ENCODE measurements around the gene CHCHD4.

The CHCHD4 gene

GRCh38 chr3:14150491-14151230 is 26.0 kb upstream of the CHCHD4 start:
- H3K4me3 ChIP-seq (ENCODE audit: low read length): no peak overlapping the region
- DNase-seq (ENCODE audit: low read depth): no peak
- TF ChIP-seq CTCF (conservative IDR thresholded peaks at IDR 0.05; ENCODE audit: low read depth, low read length): no peak

- no peak for TF ChIP-seq CTCF (conservative IDR thresholded peaks at IDR 0.05; ENCODE audit: low read depth, low read length)
- no peak overlapping the region for H3K4me3 ChIP-seq (ENCODE audit: low read length)
- no peak for DNase-seq (ENCODE audit: low read depth)
Observed at GRCh38 chr3:14150078-14150477, 25.4 kb upstream of the CHCHD4 start.

GRCh38 chr3:14148041-14148985 is 23.6 kb upstream of the CHCHD4 start:
- TF ChIP-seq CTCF (conservative IDR thresholded peaks at IDR 0.05; ENCODE audit: low read depth, low read length): peak; percentile 35
- DNase-seq (ENCODE audit: low read depth): peak; percentile 72
- no peak overlapping the region for H3K4me3 ChIP-seq (ENCODE audit: low read length)

- DNase-seq (ENCODE audit: low read depth): no peak
- no peak for TF ChIP-seq CTCF (conservative IDR thresholded peaks at IDR 0.05; ENCODE audit: low read depth, low read length)
- H3K4me3 ChIP-seq (ENCODE audit: low read length): no peak overlapping the region
Observed at GRCh38 chr3:14147617-14148016, 22.9 kb upstream of the CHCHD4 start.

- no peak overlapping the region for H3K4me3 ChIP-seq (ENCODE audit: low read length)
- TF ChIP-seq CTCF (conservative IDR thresholded peaks at IDR 0.05; ENCODE audit: low read depth, low read length): no peak
- DNase-seq (ENCODE audit: low read depth): no peak
Observed at GRCh38 chr3:14147066-14147435, 22.4 kb upstream of the CHCHD4 start.

- no peak overlapping the region for H3K4me3 ChIP-seq (ENCODE audit: low read length)
- DNase-seq (ENCODE audit: low read depth): no peak
- no peak for TF ChIP-seq CTCF (conservative IDR thresholded peaks at IDR 0.05; ENCODE audit: low read depth, low read length)
Observed at GRCh38 chr3:14146381-14147065, 21.9 kb upstream of the CHCHD4 start.
